ENCODE measurements around the gene CFAP141. TPM values are rescaled to one million over a fixed set of nuclear protein-coding genes. Genes with fewer than 3 reads are reported as not detected.

The CFAP141 gene
- total RNA-seq, 4 donors from 2014 or later = not detected

GRCh38 chr1:154158307-154159125, 47.6 kb downstream of the CFAP141 start:
- Histone ChIP-seq H3K4me1 (peaks cover 21% of the 10 kb centered on the region), H3K36me3 (peaks cover 71% of the 10 kb centered on the region), H3K27ac (no peak overlapping the region), H3K4me3 (no peak overlapping the region), H3K27me3 (no peaks in the 10 kb centered on the region), H3K9me3 (no peaks in the 10 kb centered on the region)
- TF ChIP-seq POLR2A (IDR thresholded peaks at IDR 0.05) = no peak
- no peak for TF ChIP-seq POLR2AphosphoS5 (IDR thresholded peaks at IDR 0.05)
- TF ChIP-seq EP300 (IDR thresholded peaks at IDR 0.05) = no peak
- no peak for TF ChIP-seq CTCF (IDR thresholded peaks at IDR 0.05)
- no peak for DNase-seq (ENCODE audit: low spot score in 2 of 2)
- WGBS = 79% methylated on average over 8 of the region's 8 CpGs

GRCh38 chr1:154157520-154158306, 48.4 kb downstream of the CFAP141 start:
- no peaks in the 10 kb centered on the region for H3K27me3 ChIP-seq
- H3K36me3 ChIP-seq = peaks cover 63% of the 10 kb centered on the region
- H3K4me1 ChIP-seq = peaks cover 21% of the 10 kb centered on the region
- 73% methylated on average over 7 of the region's 7 CpGs for WGBS
- H3K9me3 ChIP-seq = no peaks in the 10 kb centered on the region
- TF ChIP-seq POLR2AphosphoS5 (IDR thresholded peaks at IDR 0.05) (no peak), CTCF (IDR thresholded peaks at IDR 0.05) (no peak), POLR2A (IDR thresholded peaks at IDR 0.05) (no peak), EP300 (IDR thresholded peaks at IDR 0.05) (no peak)
- no peak for DNase-seq (ENCODE audit: low spot score in 2 of 2)
- no peak overlapping the region for H3K27ac ChIP-seq
- no peak overlapping the region for H3K4me3 ChIP-seq

- H3K9me3 ChIP-seq = no peaks in the 10 kb centered on the region
- no peak overlapping the region for H3K4me3 ChIP-seq
- H3K27ac ChIP-seq = peak overlapping the region; percentile 59
- H3K36me3 ChIP-seq = peaks cover 44% of the 10 kb centered on the region
- 47% methylated on average over 9 of the region's 9 CpGs for WGBS
- no peaks in the 10 kb centered on the region for H3K27me3 ChIP-seq
- no peak for TF ChIP-seq EP300 (IDR thresholded peaks at IDR 0.05)
- no peak for TF ChIP-seq CTCF (IDR thresholded peaks at IDR 0.05)
- TF ChIP-seq POLR2A (IDR thresholded peaks at IDR 0.05) = no peak
- TF ChIP-seq POLR2AphosphoS5 (IDR thresholded peaks at IDR 0.05) = no peak
- DNase-seq (ENCODE audit: low spot score in 2 of 2) = no peak
- peaks cover 21% of the 10 kb centered on the region for H3K4me1 ChIP-seq
These were observed 50.9 kb downstream of the CFAP141 start for GRCh38 chr1:154155251-154155650.

GRCh38 chr1:154154534-154155191, 51.5 kb downstream of the CFAP141 start, which contains the start of gene NUP210L:
Gene NUP210L (minus strand): TSS chr1:154155073.
- H3K4me1 ChIP-seq = peaks cover 21% of the 10 kb centered on the region
- H3K9me3 ChIP-seq = no peaks in the 10 kb centered on the region
- no peak for DNase-seq (ENCODE audit: low spot score in 2 of 2)
- 78% methylated on average over 29 of the region's 29 CpGs for WGBS
- no peaks in the 10 kb centered on the region for H3K27me3 ChIP-seq
- peaks cover 39% of the 10 kb centered on the region for H3K36me3 ChIP-seq
- H3K4me3 ChIP-seq = no peak within 1 kb of the TSS
- peak within 1 kb of the TSS; percentile 59 for H3K27ac ChIP-seq
- TF ChIP-seq EP300 (IDR thresholded peaks at IDR 0.05) (no peak), POLR2A (IDR thresholded peaks at IDR 0.05) (no peak), POLR2AphosphoS5 (IDR thresholded peaks at IDR 0.05) (no peak), CTCF (IDR thresholded peaks at IDR 0.05) (no peak)

All from suprapubic skin (tissue), 4 donors.